Spleen (tissue), 11 donors: ENCODE results near the gene EVL. TPM values are rescaled to one million over a fixed set of nuclear protein-coding genes. Genes with fewer than 3 reads are reported as not detected.
A peak's percentile ranks its signal among the peaks of the same experiment; 100 is the strongest.

Experiments
- DNase-seq: peaks from one replicate; pipeline ENCODE4 v3.0.0-alpha.2; 2020
- H3K27ac ChIP-seq, 8 donors: fragments of 200-600 bp; sonication (generic) in 7 of 8; 1 replicate in 4 of 8; 2 replicates in 4 of 8; pipeline versions ENCODE4 v1.5.0 to v1.8.0; 2016 to 2021; ENCODE audit warnings: inconsistent platforms in 4 of 8, mild to moderate bottlenecking in 4 of 8, moderate library complexity in 1 of 8
- H3K27me3 ChIP-seq, 7 donors: fragments of 200-600 bp; sonication (generic) in 6 of 7; replicated peaks in 1 of 7; 1 replicate in 4 of 7; 2 replicates in 3 of 7; pipeline versions ENCODE4 v1.5.0 to v1.8.0; 2016 to 2021; ENCODE audit warnings: inconsistent platforms in 3 of 7, mild to moderate bottlenecking in 1 of 7
- H3K36me3 ChIP-seq, 6 donors: fragments of 200-600 bp; sonication (generic) in 5 of 6; 1 replicate in 4 of 6; 2 replicates in 2 of 6; pipeline versions ENCODE4 v1.5.0 to v1.8.0; 2016 to 2021; ENCODE audit warnings: inconsistent platforms in 2 of 6
- H3K4me1 ChIP-seq, 6 donors: fragments of 200-600 bp; sonication (generic) in 5 of 6; 1 replicate in 3 of 6; 2 replicates in 3 of 6; pipeline versions ENCODE4 v1.5.0 to v1.8.0; 2016 to 2021; ENCODE audit warnings: inconsistent platforms in 3 of 6
- H3K4me3 ChIP-seq, 8 donors: fragments of 200-600 bp; sonication (generic) in 7 of 8; 1 replicate in 4 of 8; 2 replicates in 4 of 8; pipeline versions ENCODE4 v1.5.0 to v1.8.0; 2016 to 2021; ENCODE audit warnings: inconsistent platforms in 4 of 8, mild to moderate bottlenecking in 4 of 8, moderate library complexity in 2 of 8
- H3K9me3 ChIP-seq, 8 donors: fragments of 200-600 bp; sonication (generic) in 7 of 8; 1 replicate in 4 of 8; 2 replicates in 4 of 8; pipeline versions ENCODE4 v1.5.0 to v1.8.0; 2016 to 2021; ENCODE audit warnings: inconsistent platforms in 4 of 8
- CTCF ChIP-seq, 11 experiments: fragments of 200-600 bp in 7 of 11; fragments of 450-650 bp in 4 of 11; sonication (generic) in 4 of 11; IDR thresholded peaks in 8 of 11; conservative IDR thresholded peaks in 3 of 11; 1 replicate in 7 of 11; 2 replicates in 4 of 11; pipeline versions ENCODE4 v1.4.0 to v1.8.0; 2016 to 2021; ENCODE audit warnings: antibody characterized with exemption in 11 of 11, inconsistent platforms in 4 of 11, mild to moderate bottlenecking in 1 of 11
- POLR2A ChIP-seq, 3 donors: fragments of 450-650 bp; IDR thresholded peaks; one replicate each; pipeline ENCODE4 v1.5.1; 2017; ENCODE audit warnings: antibody characterized with exemption in 3 of 3, mild to moderate bottlenecking in 1 of 3
- POLR2AphosphoS5 ChIP-seq, 3 donors: sonication (generic); formaldehyde crosslinking; IDR thresholded peaks; one replicate each; pipeline ENCODE4 v1.5.1; 2017; ENCODE audit warnings: antibody characterized with exemption in 3 of 3
- WGBS, 5 donors: extraction: QIAGEN DNeasy Blood & Tissue Kit in 3 of 5; methylation state at CpG; one replicate each; pipeline versions ENCODE4 v1.1.5 to v1.1.7; 2013 to 2018; 5-methylcytosine and 5-hydroxymethylcytosine counted together
- intact Hi-C: fragments of 100-400 bp; cut with DNase I; formaldehyde crosslinking; loops from one replicate; pipeline ENCODE4 v1.15.0; 2023; ENCODE audit warnings: low total_unique reads
- polyA plus RNA-seq, 3 donors: library from polyadenylated mRNA; stranded (reverse); fragments of 200-250 nt; gene quantifications; one replicate each; pipeline ENCODE4 v1.2.1, GENCODE V29; 2013
- total RNA-seq, 7 donors: library from RNA; depleted of rRNA in 3 of 7; stranded (reverse); fragments of >200 nt in 3 of 7; fragmentation: NEBNext Ultra II Directional in 4 of 7; extraction: Animal tissue kit (Norgen Biotek cat#: 25700) in 4 of 7; gene quantifications; one replicate each; pipeline versions ENCODE4 v1.1.0 to v1.2.1, GENCODE V29; 2016 to 2021
- donor health status: healthy with polysubstance abuse.
- donor health status: DM: no; HTN: no; CAD: no; lungs with moderate emphysema.
- donor health status: DM: no; HTN: no; CAD: no.
- donor health status: Bipolar disorder and iron deficiency.
- donor health status: healthy.
- donor health status: DM: no; HTN: no; CAD: no.
- donor health status: DM: yes; HTN: yes; CAD: no.

EVL gene
- total and polyA plus RNA-seq, 10 donors, result 169 to 336 (median 271) TPM

- H3K9me3 ChIP-seq, result no peaks in the 10 kb centered on the region
- no peaks in the 10 kb centered on the region for H3K27me3 ChIP-seq
- H3K4me3 ChIP-seq, result no peak overlapping the region
- intact Hi-C loops, result no loop called here
- peaks cover 0 to 12% (median 3%) of the 10 kb centered on the region in 6 donors for H3K4me1 ChIP-seq
- 66 to 78% (median 69%) methylated on average over 7 of the region's 7 CpGs for WGBS, 5 donors
- H3K27ac ChIP-seq, result peak overlapping the region in 3 of 8 donors; percentile 22 to 26 (median 24)
- H3K36me3 ChIP-seq, result no peaks in the 10 kb centered on the region
- no peak for DNase-seq
- TF ChIP-seq POLR2AphosphoS5 (IDR thresholded peaks at IDR 0.05), result no peak
- TF ChIP-seq CTCF (IDR thresholded peaks at IDR 0.05 in 8 of 11, conservative IDR thresholded peaks at IDR 0.05 in 3 of 11), result no peak
- no peak for TF ChIP-seq POLR2A (IDR thresholded peaks at IDR 0.05)
These were observed 33.5 kb upstream of the EVL start for GRCh38 chr14:100031506-100032281.

DNA sequence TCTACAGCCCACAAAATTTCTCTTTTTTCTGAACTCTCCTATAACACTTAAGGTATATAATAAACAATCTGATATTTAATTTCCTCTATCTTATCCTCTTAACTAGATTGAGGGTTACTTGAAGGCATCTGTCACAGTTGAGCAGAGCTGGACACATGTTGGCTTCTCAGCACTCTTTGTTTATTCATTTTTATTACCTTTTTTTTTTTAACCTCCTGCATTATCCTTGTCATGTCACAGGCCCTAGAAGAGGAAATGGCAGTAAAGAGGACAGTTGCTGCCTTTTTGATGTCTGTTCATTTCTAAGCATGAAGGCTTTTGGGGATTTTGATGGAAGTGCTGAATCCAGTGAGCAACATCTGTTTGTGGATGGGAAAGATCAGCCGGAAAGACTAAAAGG lies 32.5 kb upstream of the EVL start:
- peaks cover 0 to 12% (median 3%) of the 10 kb centered on the region in 6 donors for H3K4me1 ChIP-seq
- no peak for DNase-seq
- intact Hi-C loops, result no loop called here
- TF ChIP-seq CTCF (IDR thresholded peaks at IDR 0.05 in 8 of 11, conservative IDR thresholded peaks at IDR 0.05 in 3 of 11) (no peak), POLR2A (IDR thresholded peaks at IDR 0.05) (no peak), POLR2AphosphoS5 (IDR thresholded peaks at IDR 0.05) (no peak)
- WGBS, 5 donors, result 93 to 100% (median 97%) methylated on average over 1 of the region's 1 CpG
- H3K36me3 ChIP-seq, result no peaks in the 10 kb centered on the region
- no peaks in the 10 kb centered on the region for H3K9me3 ChIP-seq
- no peaks in the 10 kb centered on the region for H3K27me3 ChIP-seq
- no peak overlapping the region for H3K27ac ChIP-seq
- no peak overlapping the region for H3K4me3 ChIP-seq

- 70 to 91% (median 79%) methylated on average over 5 of the region's 5 CpGs for WGBS, 5 donors
- Histone ChIP-seq H3K27me3 (no peaks in the 10 kb centered on the region), H3K27ac (no peak overlapping the region), H3K4me3 (no peak overlapping the region), H3K4me1 (peaks cover 0 to 12% (median 3%) of the 10 kb centered on the region in 6 donors), H3K36me3 (no peaks in the 10 kb centered on the region), H3K9me3 (no peaks in the 10 kb centered on the region)
- intact Hi-C loops, result no loop called here
- TF ChIP-seq POLR2A (IDR thresholded peaks at IDR 0.05) (no peak), CTCF (IDR thresholded peaks at IDR 0.05 in 8 of 11, conservative IDR thresholded peaks at IDR 0.05 in 3 of 11) (no peak), POLR2AphosphoS5 (IDR thresholded peaks at IDR 0.05) (no peak)
- DNase-seq, result no peak
These were observed 31.7 kb upstream of the EVL start for GRCh38 chr14:100033347-100034075.

GRCh38 chr14:100034468-100034867 lies 30.8 kb upstream of the EVL start:
- TF ChIP-seq POLR2AphosphoS5 (IDR thresholded peaks at IDR 0.05) (no peak), CTCF (IDR thresholded peaks at IDR 0.05 in 8 of 11, conservative IDR thresholded peaks at IDR 0.05 in 3 of 11) (no peak), POLR2A (IDR thresholded peaks at IDR 0.05) (no peak)
- Histone ChIP-seq H3K27me3 (no peaks in the 10 kb centered on the region), H3K9me3 (no peaks in the 10 kb centered on the region), H3K36me3 (no peaks in the 10 kb centered on the region), H3K4me1 (peaks cover 0 to 12% (median 3%) of the 10 kb centered on the region in 6 donors), H3K27ac (no peak overlapping the region), H3K4me3 (no peak overlapping the region)
- intact Hi-C loops, result no loop called here
- no peak for DNase-seq
- 83 to 92% (median 91%) methylated on average over 4 of the region's 4 CpGs for WGBS, 5 donors
